K562 (cell line): ENCODE results near the gene PTGR2. TPM values are rescaled to one million over a fixed set of nuclear protein-coding genes. Genes with fewer than 3 reads are reported as not detected.

Source experiments
- ARID1B ChIP-seq: fragments of 450-650 bp; IDR thresholded peaks from 2 replicates; pipeline ENCODE4 v1.6.1; 2016; ENCODE audit warnings: antibody characterized with exemption, mild to moderate bottlenecking, inconsistent platforms
- CBFB ChIP-seq: sonication (generic); formaldehyde crosslinking; IDR thresholded peaks from 2 replicates; pipeline ENCODE4 v1.4.0; 2020; ENCODE audit warnings: mild to moderate bottlenecking, missing genetic modification reagents
- CBX1 ChIP-seq: sonication (generic); IDR thresholded peaks from 2 replicates; pipeline ENCODE4 v1.6.1; 2016; ENCODE audit warnings: antibody characterized with exemption, low read depth, mild to moderate bottlenecking
- CREB5 ChIP-seq: fragments of 250-450 bp; sonication (Bioruptor Pico); IDR thresholded peaks from 2 replicates; pipeline ENCODE4 v1.5.0; 2020; ENCODE audit warnings: mild to moderate bottlenecking
- CREM ChIP-seq: IDR thresholded peaks from 2 replicates; pipeline ENCODE4 v1.6.1; 2014; ENCODE audit warnings: antibody characterized with exemption, low read depth
- DLX4 ChIP-seq: fragments of 250-450 bp; sonication (Bioruptor Pico); IDR thresholded peaks from 2 replicates; pipeline ENCODE4 v1.6.1; 2021; ENCODE audit warnings: mild to moderate bottlenecking
- ETS2 ChIP-seq: IDR thresholded peaks from 2 replicates; pipeline ENCODE4 v1.6.1; 2016; ENCODE audit warnings: borderline replicate concordance, missing genetic modification characterization, mild to moderate bottlenecking, moderate library complexity, missing compliant biosample characterization; ENCODE audit not compliant: poor library complexity, severe bottlenecking
- FOXM1 ChIP-seq, 2 experiments: fragments of 450-650 bp in 1 of 2; sonication (generic) in 1 of 2; formaldehyde crosslinking in 1 of 2; IDR thresholded peaks; 2 replicates each; pipeline versions ENCODE4 v1.6.1 to v1.9.0; 2017 to 2022; ENCODE audit warnings: low read depth in 2 of 2, mild to moderate bottlenecking in 2 of 2, missing genetic modification reagents in 1 of 2, moderate library complexity in 1 of 2
- GABPB1 ChIP-seq: sonication (generic); formaldehyde crosslinking; IDR thresholded peaks from 2 replicates; pipeline ENCODE4 v1.8.0; 2022; ENCODE audit warnings: mild to moderate bottlenecking, missing genetic modification reagents
- HCFC1 ChIP-seq: IDR thresholded peaks from 2 replicates; pipeline ENCODE4 v1.6.1; 2012; ENCODE audit warnings: low read depth, low read length, improper control_type of control experiment
- HES1 ChIP-seq: fragments of 450-650 bp; IDR thresholded peaks from 2 replicates; pipeline ENCODE4 v1.6.1; 2016; ENCODE audit warnings: low read depth, mild to moderate bottlenecking, moderate library complexity
- MAFF ChIP-seq: IDR thresholded peaks from 2 replicates; pipeline ENCODE4 v1.6.1; 2012; ENCODE audit warnings: low read length, improper control_type of control experiment
- MEF2D ChIP-seq: conservative IDR thresholded peaks from 2 replicates; pipeline ENCODE4 v1.6.1; 2016; ENCODE audit warnings: low read depth, missing genetic modification characterization, missing compliant biosample characterization
- NR1H2 ChIP-seq: sonication (generic); formaldehyde crosslinking; IDR thresholded peaks from 2 replicates; pipeline ENCODE4 v1.4.0; 2020; ENCODE audit warnings: mild to moderate bottlenecking, missing genetic modification reagents
- PRMT5 ChIP-seq: sonication (generic); formaldehyde crosslinking; IDR thresholded peaks from 2 replicates; pipeline ENCODE4 v1.5.0; 2020; ENCODE audit warnings: missing genetic modification reagents
- RBM17 ChIP-seq: fragments of 200-400 bp; formaldehyde crosslinking; IDR thresholded peaks from 2 replicates; pipeline ENCODE4 v1.6.1; 2017; ENCODE audit warnings: low read depth, mild to moderate bottlenecking, low read length, borderline replicate concordance
- SMARCC2 ChIP-seq: fragments of 450-650 bp; IDR thresholded peaks from 2 replicates; pipeline ENCODE4 v1.6.1; 2017; ENCODE audit warnings: antibody characterized with exemption, moderate library complexity, mild to moderate bottlenecking, low read depth
- SRSF1 ChIP-seq: fragments of 200-400 bp; formaldehyde crosslinking; IDR thresholded peaks from 2 replicates; pipeline ENCODE4 v1.6.1; 2017; ENCODE audit warnings: mild to moderate bottlenecking, low read depth, low read length, moderate library complexity
- TAL1 ChIP-seq: fragments of 450-650 bp; IDR thresholded peaks from 2 replicates; pipeline ENCODE4 v1.6.1; 2016; ENCODE audit warnings: mild to moderate bottlenecking
- TCF7 ChIP-seq: sonication (generic); IDR thresholded peaks from 2 replicates; pipeline ENCODE4 v1.6.1; 2016; ENCODE audit warnings: antibody characterized with exemption, borderline replicate concordance
- U2AF2 ChIP-seq: fragments of 200-400 bp; formaldehyde crosslinking; optimal IDR thresholded peaks from 2 replicates; pipeline ENCODE3; 2017; ENCODE audit warnings: low read depth, mild to moderate bottlenecking, low read length
- ZC3H8 ChIP-seq: fragments of 450-650 bp; IDR thresholded peaks from 2 replicates; pipeline ENCODE4 v1.6.1; 2017
- ZKSCAN1 ChIP-seq: fragments of 150-350 bp; IDR thresholded peaks from 2 replicates; pipeline ENCODE4 v1.6.1; 2016; ENCODE audit warnings: low read depth, low read length
- ZNF224 ChIP-seq: sonication (generic); formaldehyde crosslinking; IDR thresholded peaks from 2 replicates; pipeline ENCODE4 v1.8.0; 2022; ENCODE audit warnings: mild to moderate bottlenecking, missing genetic modification reagents
- ZNF263 ChIP-seq: sonication (generic); formaldehyde crosslinking; IDR thresholded peaks from 2 replicates; pipeline ENCODE4 v1.8.0; 2022; ENCODE audit warnings: mild to moderate bottlenecking, missing genetic modification reagents, borderline replicate concordance
- ZNF584 ChIP-seq: fragments of 200-800 bp; sonication (Bioruptor generic); IDR thresholded peaks from 2 replicates; pipeline ENCODE4 v1.6.1; 2016; ENCODE audit warnings: low read depth, mild to moderate bottlenecking, missing genetic modification characterization, missing compliant biosample characterization
- ZNF655 ChIP-seq: fragments of 250-450 bp; sonication (Bioruptor Pico); IDR thresholded peaks from 2 replicates; pipeline ENCODE4 v1.5.0; 2021
- polyA plus RNA-seq, 8 experiments: library from polyadenylated mRNA; depleted of rRNA in 4 of 8; stranded (reverse) in 5 of 8; unstranded in 3 of 8; fragments of >200 nt; fragmentation: Nextera tagmentation in 2 of 8; fragmentation: Illumina TruSeq in 1 of 8; extraction: Ambion mirVana in 2 of 8; extraction: Trizol in 1 of 8; gene quantifications; 2 replicates each; pipeline versions ENCODE4 v1.2.1 to v1.2.3, GENCODE V29; 2011 to 2014; ENCODE audit warnings: inconsistent platforms in 1 of 8, missing spikeins in 1 of 8
- total RNA-seq, 7 experiments: library from RNA; depleted of rRNA in 6 of 7; stranded (reverse); fragments of >200 nt in 6 of 7; fragmentation: Illumina TruSeq in 2 of 7; extraction: Trizol in 2 of 7; gene quantifications; 2 replicates each; pipeline versions ENCODE4 v1.2.1 to v1.2.3, GENCODE V29; 2011 to 2021; ENCODE audit warnings: low replicate concordance in 1 of 7

PTGR2 gene
- total and polyA plus RNA-seq, 9 of the 15 experiments (the other 6 are each of a cell fraction or from before 2014, with no cell fraction given), result 7.4 to 23.0 (median 13.0) TPM

GRCh38 chr14:73886449-73887317 is 35.1 kb downstream of the PTGR2 start, which contains the start of gene ZNF410 (continued):
- TF ChIP-seq CREM (peak; percentile 94), HCFC1 (peak; percentile 71), PRMT5 (CRISPR knock-in tag) (no peak), GABPB1 (CRISPR knock-in tag) (peak; percentile 93), U2AF2 (no peak), TCF7 (no peak), ZNF263 (CRISPR knock-in tag) (0 out of 2 replicates have a peak, but pooled peaks have one; percentile 22), RBM17 (no peak), MEF2D (tag) (no peak), ZC3H8 (no peak), ARID1B (no peak), MAFF (no peak), ZKSCAN1 (0 out of 2 replicates have a peak, but pooled peaks have one; percentile 39), ZNF584 (CRISPR knock-in tag) (no peak), DLX4 (CRISPR knock-in tag) (no peak), ZNF655 (no peak), CBFB (no peak), TAL1 (no peak), FOXM1 (IDR thresholded peaks at IDR 0.05; ENCODE audit: low read depth) (no peak), FOXM1 (CRISPR knock-in tag; IDR thresholded peaks at IDR 0.05; ENCODE audit: low read depth) (no peak), NR1H2 (no peak), CREB5 (CRISPR knock-in tag) (no peak), SMARCC2 (no peak), CBX1 (no peak; the same call in 1 of the 2 replicates), ZNF224 (CRISPR knock-in tag) (no peak), SRSF1 (no peak), HES1 (peak; percentile 92), ETS2 (tag) (no peak)
